KMS-11 (cell line): Measurements from ENCODE around the gene FAM168A.

Experiments used
- H2AFZ ChIP-seq: fragments of 200-600 bp; sonication (generic); 2 replicates; pipeline ENCODE4 v1.6.1; 2016; ENCODE audit warnings: antibody characterized with exemption, mixed run types, low read depth
- H3K27ac ChIP-seq: fragments of 200-600 bp; sonication (generic); 2 replicates; pipeline ENCODE4 v1.6.1; 2016; ENCODE audit warnings: mild to moderate bottlenecking, mixed run types
- H3K27me3 ChIP-seq: fragments of 200-600 bp; sonication (generic); 2 replicates; pipeline ENCODE4 v1.6.1; 2017; ENCODE audit warnings: mild to moderate bottlenecking, low read depth, mixed run types, moderate library complexity; ENCODE audit not compliant: insufficient read depth
- H3K36me3 ChIP-seq: fragments of 200-600 bp; sonication (generic); 2 replicates; pipeline ENCODE4 v1.6.1; 2017; ENCODE audit warnings: mild to moderate bottlenecking, mixed run types; ENCODE audit not compliant: insufficient read depth
- H3K4me1 ChIP-seq: fragments of 200-600 bp; sonication (generic); 2 replicates; pipeline ENCODE4 v1.6.1; 2016; ENCODE audit warnings: mild to moderate bottlenecking, low read depth, mixed run types; ENCODE audit not compliant: poor library complexity, severe bottlenecking
- H3K4me2 ChIP-seq: fragments of 200-600 bp; sonication (generic); 2 replicates; pipeline ENCODE4 v1.7.0; 2016; ENCODE audit warnings: mild to moderate bottlenecking, mixed run types
- H3K4me3 ChIP-seq: fragments of 200-600 bp; sonication (generic); IDR thresholded peaks from 2 replicates; pipeline ENCODE4 v1.6.1; 2017; ENCODE audit warnings: low read depth, low read length, mixed read lengths; ENCODE audit not compliant: insufficient read depth
- H3K79me2 ChIP-seq: fragments of 200-600 bp; sonication (generic); 2 replicates; pipeline ENCODE4 v1.6.1; 2016; ENCODE audit warnings: low read depth, mixed run types; ENCODE audit not compliant: insufficient read depth
- H3K9ac ChIP-seq: fragments of 200-600 bp; sonication (generic); 2 replicates; pipeline ENCODE4 v1.6.1; 2016; ENCODE audit warnings: mild to moderate bottlenecking, mixed run types
- H4K20me1 ChIP-seq: fragments of 200-600 bp; sonication (generic); 2 replicates; pipeline ENCODE4 v1.6.1; 2016; ENCODE audit warnings: mild to moderate bottlenecking, mixed run types; ENCODE audit not compliant: insufficient read depth
- TF ChIP-seq, protein P1 (sequence below): fragments of 200-600 bp; sonication (generic); conservative IDR thresholded peaks from 2 replicates; pipeline ENCODE4 v1.6.1; 2017; ENCODE audit warnings: low read depth, mild to moderate bottlenecking, antibody characterized with exemption, low read length, moderate library complexity, mixed read lengths

FAM168A gene

GRCh38 chr11:73380331-73380730 is 217.6 kb downstream of the FAM168A start:
- H3K27ac ChIP-seq: no peak overlapping the region
- H3K36me3 ChIP-seq: no peaks in the 10 kb centered on the region
- no peak overlapping the region for H3K4me3 ChIP-seq
- H3K4me1 ChIP-seq: peaks cover 55% of the 10 kb centered on the region
- no peaks in the 10 kb centered on the region for H4K20me1 ChIP-seq
- TF ChIP-seq, protein P1, sequence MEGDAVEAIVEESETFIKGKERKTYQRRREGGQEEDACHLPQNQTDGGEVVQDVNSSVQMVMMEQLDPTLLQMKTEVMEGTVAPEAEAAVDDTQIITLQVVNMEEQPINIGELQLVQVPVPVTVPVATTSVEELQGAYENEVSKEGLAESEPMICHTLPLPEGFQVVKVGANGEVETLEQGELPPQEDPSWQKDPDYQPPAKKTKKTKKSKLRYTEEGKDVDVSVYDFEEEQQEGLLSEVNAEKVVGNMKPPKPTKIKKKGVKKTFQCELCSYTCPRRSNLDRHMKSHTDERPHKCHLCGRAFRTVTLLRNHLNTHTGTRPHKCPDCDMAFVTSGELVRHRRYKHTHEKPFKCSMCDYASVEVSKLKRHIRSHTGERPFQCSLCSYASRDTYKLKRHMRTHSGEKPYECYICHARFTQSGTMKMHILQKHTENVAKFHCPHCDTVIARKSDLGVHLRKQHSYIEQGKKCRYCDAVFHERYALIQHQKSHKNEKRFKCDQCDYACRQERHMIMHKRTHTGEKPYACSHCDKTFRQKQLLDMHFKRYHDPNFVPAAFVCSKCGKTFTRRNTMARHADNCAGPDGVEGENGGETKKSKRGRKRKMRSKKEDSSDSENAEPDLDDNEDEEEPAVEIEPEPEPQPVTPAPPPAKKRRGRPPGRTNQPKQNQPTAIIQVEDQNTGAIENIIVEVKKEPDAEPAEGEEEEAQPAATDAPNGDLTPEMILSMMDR: no peak
- no peak overlapping the region for H3K4me2 ChIP-seq
- H3K79me2 ChIP-seq: peaks cover 15% of the 10 kb centered on the region; the same call in 1 of the 2 replicates
- no peaks in the 10 kb centered on the region for H3K27me3 ChIP-seq
- no peak overlapping the region for H2AFZ ChIP-seq
- H3K9ac ChIP-seq: no peak overlapping the region

DNA sequence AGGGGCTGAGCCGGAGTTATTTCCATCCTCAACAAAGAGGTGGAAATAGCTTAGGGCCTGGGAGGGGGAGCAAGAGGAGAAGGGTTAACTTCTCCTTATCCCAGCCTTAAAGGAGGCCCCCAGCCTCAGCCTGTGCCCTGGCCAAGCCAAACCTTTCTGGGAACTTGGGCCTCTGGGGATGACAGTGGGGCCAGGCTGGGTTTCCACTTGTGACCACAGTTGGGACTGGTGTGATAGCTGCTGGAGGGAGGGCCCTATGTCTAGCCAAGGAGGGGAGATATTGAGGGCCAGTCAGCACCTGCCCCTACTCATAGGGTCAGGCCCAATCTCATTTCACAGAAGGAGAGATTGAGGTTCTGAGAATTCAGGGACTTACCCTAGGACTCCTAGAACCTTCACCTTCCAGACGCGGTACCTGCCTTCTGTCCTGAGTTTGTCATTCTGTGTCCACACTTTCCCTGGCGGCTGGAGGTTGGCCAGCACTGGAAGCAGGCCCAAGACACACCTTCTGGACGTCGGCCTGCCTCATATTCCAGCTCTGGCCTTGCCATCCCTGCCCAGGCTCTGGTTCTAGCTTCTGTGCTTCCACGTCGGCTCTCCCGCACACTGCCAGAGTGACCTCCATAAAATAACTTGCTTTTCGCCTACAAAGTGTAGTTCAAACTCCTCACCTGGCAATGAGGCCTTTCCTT is 218.6 kb downstream of the FAM168A start:
- H3K27ac ChIP-seq: no peak overlapping the region
- H3K4me3 ChIP-seq: no peak overlapping the region
- no peak overlapping the region for H3K9ac ChIP-seq
- TF ChIP-seq, protein P1: no peak
- no peak overlapping the region for H2AFZ ChIP-seq
- no peaks in the 10 kb centered on the region for H3K36me3 ChIP-seq
- H3K79me2 ChIP-seq: peaks cover 13% of the 10 kb centered on the region; the same call in 1 of the 2 replicates
- H3K27me3 ChIP-seq: no peaks in the 10 kb centered on the region
- H3K4me1 ChIP-seq: peaks cover 47% of the 10 kb centered on the region
- H3K4me2 ChIP-seq: no peak overlapping the region
- no peaks in the 10 kb centered on the region for H4K20me1 ChIP-seq

- H3K4me3 ChIP-seq: no peak overlapping the region
- peak overlapping the region; percentile 60 for H3K27ac ChIP-seq
Measured at GRCh38 chr11:73376803-73377629, 220.9 kb downstream of the FAM168A start.

DNA sequence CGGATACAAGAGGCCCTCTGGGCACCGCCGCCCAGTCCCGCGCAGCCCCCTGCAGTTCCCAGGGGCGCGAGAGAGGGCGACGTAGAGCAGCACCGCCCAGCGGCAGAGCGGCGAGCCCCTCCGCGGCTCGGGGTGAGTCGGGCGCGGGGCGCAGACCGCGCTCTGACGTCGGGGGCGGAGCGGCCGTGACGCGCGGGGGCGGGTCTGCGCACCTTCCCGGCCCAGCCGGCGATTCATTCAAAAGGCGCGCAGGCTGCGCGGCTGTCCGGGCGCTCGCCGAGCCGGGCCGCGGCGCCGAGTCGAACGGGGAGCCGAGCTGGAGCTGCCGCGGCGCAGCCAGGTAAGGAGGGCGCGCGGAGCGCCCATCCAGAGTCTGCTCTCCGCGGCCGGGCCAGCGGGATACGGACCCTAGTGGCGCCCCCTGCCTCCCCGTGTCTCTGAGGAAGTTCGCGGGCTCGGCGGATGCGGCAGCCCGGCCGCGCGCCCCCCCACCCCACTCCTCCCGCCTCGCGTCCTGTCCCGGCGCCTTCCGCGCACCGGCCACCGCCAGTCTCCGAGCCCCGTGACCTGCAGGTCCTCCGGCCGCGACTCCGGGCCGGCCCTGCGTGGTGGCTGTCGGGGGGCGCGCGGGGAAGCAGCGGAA is 221.6 kb downstream of the FAM168A start, which contains the start of gene RELT:
Gene RELT (plus strand): TSS at position 240 of the 643 bp plus-strand sequence. CDS start 12,738 bp downstream, outside the sequence.
- Histone ChIP-seq H3K4me1 (peaks cover 22% of the 10 kb centered on the region), H3K9ac (peak within 1 kb of the TSS; percentile 88), H2AFZ (peak within 1 kb of the TSS; percentile 70), H3K4me2 (peak within 1 kb of the TSS; percentile 82), H4K20me1 (no peaks in the 10 kb centered on the region), H3K27me3 (no peaks in the 10 kb centered on the region), H3K4me3 (no peak within 1 kb of the TSS), H3K36me3 (no peaks in the 10 kb centered on the region), H3K27ac (peak within 1 kb of the TSS; percentile 60), H3K79me2 (peaks cover 13% of the 10 kb centered on the region; the same call in 1 of the 2 replicates)
- TF ChIP-seq, protein P1: peak; percentile 66

More at GRCh38 chr11:73376803-73377629, 220.9 kb downstream of the FAM168A start:
- Histone ChIP-seq H3K27me3 (no peaks in the 10 kb centered on the region), H3K4me1 (peaks cover 24% of the 10 kb centered on the region), H2AFZ (peak overlapping the region; percentile 70), H3K36me3 (no peaks in the 10 kb centered on the region), H4K20me1 (no peaks in the 10 kb centered on the region), H3K9ac (peak overlapping the region; percentile 88), H3K79me2 (peaks cover 13% of the 10 kb centered on the region; the same call in 1 of the 2 replicates), H3K4me2 (peak overlapping the region; percentile 82)
- TF ChIP-seq, protein P1: no peak
